Measurements from ENCODE around the gene ZNF22.

ZNF22 gene

GRCh38 chr10:45000752-45001380, at the start of gene ZNF22:
Gene ZNF22 (plus strand): TSS chr10:45000923. CDS start chr10:45003369, 2,446 bp downstream.
- DNase-seq (ENCODE audit: low spot score), result peak; percentile 60

DNA sequence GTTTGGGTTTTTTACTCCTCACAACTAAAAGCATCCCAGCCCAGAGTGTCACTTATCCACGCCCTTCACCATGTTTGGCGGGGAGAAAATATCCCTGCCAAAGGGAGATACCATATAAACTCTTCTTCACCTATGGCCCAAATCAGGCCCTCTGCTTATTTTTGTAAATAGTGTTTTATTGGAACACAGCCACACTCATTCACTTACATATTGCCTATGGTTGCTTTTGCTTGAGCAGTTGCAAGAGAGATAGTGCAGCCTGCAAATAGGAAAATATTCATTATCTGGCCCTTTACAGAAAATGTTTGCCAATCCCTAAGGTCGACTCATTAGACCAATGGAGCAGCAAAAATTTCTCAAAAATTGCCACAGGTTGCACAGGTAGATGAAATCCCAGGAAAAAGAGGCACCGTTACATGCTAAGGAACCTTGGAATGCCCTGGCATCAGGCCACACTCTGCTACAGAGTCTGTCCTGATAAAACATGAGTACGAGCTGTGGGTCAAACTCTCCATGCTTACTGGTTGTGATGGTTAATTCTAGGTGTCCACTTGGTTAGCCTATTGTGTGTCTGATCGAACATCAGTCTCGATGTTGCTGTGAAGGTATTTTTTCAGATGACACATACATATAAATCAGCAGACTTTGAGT, 49.0 kb upstream of the ZNF22 start:
- no peak for DNase-seq (ENCODE audit: low spot score)

GRCh38 chr10:44952779-44953231, 47.9 kb upstream of the ZNF22 start:
- DNase-seq (ENCODE audit: low spot score), result peak; percentile 73

GRCh38 chr10:44954042-44954441, 46.7 kb upstream of the ZNF22 start:
- no peak for DNase-seq (ENCODE audit: low spot score)

GRCh38 chr10:44954962-44955361, 45.8 kb upstream of the ZNF22 start:
- no peak for DNase-seq (ENCODE audit: low spot score)

- no peak for DNase-seq (ENCODE audit: low spot score)
These were observed 45.2 kb upstream of the ZNF22 start for GRCh38 chr10:44955413-44956070.

GRCh38 chr10:44956226-44956625, 44.5 kb upstream of the ZNF22 start:
- DNase-seq (ENCODE audit: low spot score), result no peak

- no peak for DNase-seq (ENCODE audit: low spot score)
These were observed 43.7 kb upstream of the ZNF22 start for GRCh38 chr10:44956717-44957706.

GRCh38 chr10:44958196-44958897, 42.4 kb upstream of the ZNF22 start:
- peak; percentile 86 for DNase-seq (ENCODE audit: low spot score)

- no peak for DNase-seq (ENCODE audit: low spot score)
These were observed 41.9 kb upstream of the ZNF22 start for GRCh38 chr10:44958898-44959246.

DNA sequence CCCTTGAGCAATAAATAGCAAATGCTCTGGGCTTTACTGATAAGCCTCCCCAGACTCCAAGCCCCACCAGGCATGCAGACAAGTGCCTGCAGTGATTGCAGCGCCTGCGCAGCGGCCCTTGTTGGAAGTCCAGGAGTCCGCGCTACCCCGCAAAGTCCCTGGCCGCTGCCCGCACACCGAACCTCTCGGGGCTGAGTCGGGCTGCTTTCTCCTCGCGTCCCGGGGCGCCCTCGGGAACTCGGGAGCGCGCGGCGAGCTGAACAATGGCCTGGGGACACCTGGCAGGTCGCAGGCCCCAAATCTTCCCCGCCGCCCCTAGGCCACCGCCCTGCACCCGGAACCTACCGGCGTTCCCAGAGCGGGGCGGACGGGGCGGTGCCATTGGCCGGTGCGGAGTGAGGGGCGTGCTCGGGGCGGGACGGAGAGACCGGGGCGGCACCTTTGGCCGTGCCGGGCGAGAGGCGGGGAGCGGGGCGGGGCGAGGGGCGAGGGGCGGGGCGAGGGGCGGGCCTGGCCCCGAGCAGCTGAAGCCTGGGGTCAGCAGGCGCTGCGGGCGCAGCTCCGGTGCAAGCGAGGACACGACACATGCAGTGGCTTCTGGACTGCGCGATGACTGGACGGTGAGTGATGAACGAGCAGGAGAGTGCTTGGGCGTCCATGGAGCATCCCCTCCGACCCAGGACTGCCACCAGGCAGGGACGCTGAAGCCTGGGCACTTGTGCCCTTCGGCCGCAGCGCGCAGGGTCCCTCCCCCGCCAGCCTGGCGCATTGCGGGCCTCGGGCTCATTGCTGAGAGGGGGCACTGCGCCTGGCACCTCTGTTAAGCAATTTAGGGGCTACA, 41.3 kb upstream of the ZNF22 start, which contains the start of gene RASSF4:
TSS of gene RASSF4 (plus strand) at position 556 of the 841 bp plus-strand sequence. CDS start 10,401 bp downstream, outside the sequence.
- DNase-seq (ENCODE audit: low spot score), result peak; percentile 92

GRCh38 chr10:44960088-44960460, 40.6 kb upstream of the ZNF22 start:
- no peak for DNase-seq (ENCODE audit: low spot score)

DNA sequence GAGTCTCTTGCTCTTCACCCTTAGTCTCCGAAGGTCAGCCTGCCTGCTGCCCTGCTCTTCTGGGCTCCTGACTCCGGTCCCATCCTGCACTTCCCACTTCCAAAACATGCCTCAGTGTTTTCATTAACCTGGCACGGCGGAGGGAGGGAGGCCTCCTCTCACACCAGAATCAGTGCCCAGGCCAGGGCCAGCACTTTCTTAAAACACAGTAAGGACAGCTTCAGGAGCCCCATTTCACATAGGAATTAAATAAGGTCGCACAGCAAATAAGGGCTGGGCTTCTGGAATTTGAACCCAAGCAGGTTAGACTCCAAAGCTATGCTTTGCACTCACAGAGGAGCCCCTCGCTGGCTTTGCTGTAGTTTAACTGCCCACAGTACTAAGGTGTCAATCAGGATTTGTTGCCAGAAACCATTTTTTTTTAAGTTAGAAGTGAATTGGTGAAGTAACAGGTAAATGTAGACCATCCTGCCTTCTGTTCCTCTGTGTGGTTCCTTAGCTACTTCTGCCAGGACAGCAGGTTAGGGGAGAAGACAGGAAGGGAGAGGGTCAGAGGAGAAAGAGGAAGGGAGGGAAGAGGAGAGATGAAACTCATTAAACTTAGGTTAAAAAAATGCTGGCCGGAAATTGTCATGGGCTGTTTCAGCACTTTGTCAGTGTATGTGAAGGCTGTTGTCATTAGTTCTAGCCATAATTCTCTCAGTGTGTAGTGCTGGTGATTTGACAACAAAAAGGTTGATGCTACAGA, 40.1 kb upstream of the ZNF22 start:
- peak; percentile 26 for DNase-seq (ENCODE audit: low spot score)

DNA sequence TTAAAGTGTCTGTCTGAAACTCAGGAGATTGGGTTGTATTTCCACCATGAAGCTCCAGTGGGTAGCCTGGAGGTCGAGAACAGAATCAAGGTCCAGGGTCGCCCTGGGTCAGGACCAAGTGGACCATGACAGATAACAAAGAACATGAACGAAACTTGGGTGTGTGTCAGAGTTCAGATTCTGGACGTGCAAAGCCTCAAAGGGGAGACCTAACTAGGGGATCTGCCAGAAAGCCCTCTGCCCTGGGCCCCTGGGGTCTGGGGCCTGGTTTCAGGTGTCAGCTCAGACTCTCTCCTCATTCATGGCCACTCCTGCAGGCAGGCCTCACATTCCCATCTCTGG, 39.5 kb upstream of the ZNF22 start:
- no peak for DNase-seq (ENCODE audit: low spot score)

DNA sequence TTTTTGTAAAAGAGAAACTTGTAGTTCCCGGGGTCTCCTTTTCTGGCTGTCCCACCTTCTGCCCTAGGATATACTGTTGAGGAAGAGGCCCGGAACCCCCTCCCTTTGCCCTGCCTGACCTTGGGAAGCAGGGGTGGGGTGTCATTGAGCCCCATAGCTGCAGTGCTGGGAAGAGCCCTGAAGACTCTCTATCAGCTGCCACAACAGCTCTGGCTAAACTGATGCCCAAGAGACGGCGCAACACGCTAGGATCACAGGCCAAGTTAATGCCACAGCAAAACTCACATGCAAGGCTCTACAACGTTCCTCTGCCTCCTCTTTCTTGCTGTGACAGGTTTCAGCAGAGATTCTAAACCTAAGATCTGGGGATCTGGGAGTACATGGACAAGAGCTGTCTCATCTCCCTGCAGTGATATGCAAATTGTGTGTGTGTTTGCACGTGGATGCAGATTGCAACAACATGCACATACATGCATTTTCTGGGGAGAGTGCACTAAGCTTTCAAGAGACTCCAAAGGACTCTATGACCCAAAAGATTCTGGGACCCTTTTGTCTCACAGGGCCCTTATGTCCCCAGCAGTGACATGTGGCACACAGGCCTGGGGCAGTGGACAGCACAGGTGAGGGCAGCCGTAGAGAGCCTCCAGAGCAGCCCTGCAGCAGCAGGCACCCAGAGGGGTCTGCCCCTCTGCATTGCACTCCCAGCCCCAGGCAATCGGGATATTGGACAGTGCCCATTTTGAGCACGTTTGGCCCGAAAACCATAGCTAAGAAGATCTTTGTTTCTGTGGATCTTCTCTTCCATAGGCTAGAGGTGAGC, 38.6 kb upstream of the ZNF22 start:
- DNase-seq (ENCODE audit: low spot score), result no peak

DNA sequence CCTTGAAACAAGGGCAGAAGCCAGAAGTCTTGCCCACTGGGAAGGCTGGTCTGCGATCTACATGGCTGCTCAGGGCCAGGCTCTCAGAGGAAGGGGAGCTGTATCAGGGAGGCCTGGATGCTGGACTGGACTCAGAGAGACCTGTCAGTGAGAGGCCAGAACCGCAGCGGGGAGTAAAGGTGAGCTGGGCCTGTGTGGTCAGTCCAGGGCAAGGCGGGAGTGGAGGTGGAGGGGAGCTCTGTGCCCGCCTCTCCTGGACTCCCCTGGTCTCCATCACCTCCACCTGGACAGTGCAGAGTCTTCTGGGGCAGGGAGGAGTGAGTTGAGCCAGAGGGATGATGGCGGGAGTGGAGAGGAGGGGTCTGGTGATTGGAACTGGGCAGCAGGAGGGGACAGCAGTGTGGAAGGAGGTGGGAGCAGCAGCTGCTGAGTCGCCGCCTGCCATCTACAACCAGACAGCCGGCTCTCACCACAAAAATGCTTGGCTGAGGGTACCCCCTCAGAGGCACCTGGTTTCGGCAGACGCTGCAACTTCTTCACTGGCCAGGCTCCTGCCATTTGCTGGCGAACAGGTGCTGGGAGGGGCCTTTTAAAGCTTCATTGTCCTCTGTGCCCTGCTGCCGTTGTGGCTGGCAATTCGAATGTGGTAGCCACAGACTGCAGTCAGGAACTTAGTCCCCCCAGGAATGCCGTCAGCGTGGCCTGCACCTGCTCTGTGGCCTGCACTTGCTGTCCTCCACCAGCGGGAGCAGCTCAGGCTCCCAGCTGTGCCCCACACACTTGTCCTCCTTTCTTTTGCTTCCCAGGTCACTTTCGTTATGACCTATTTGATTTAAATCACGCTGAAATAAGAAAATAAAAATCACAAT, 37.6 kb upstream of the ZNF22 start:
- DNase-seq (ENCODE audit: low spot score), result peak; percentile 80

GRCh38 chr10:44963772-44964633, 36.7 kb upstream of the ZNF22 start:
- DNase-seq (ENCODE audit: low spot score), result peak; percentile 87

All from kidney tubule cell (primary cell).